Subcutaneous abdominal adipose tissue (tissue), 5 donors: ENCODE measurements around the gene NNAT.
"Not testable (repeated sequence)": the region's sequence is repeated elsewhere in the genome, so short reads cannot be mapped to it uniquely, and the experiment has no call there.

Experiments used
- H3K27ac ChIP-seq: one replicate; pipeline ENCODE4 v1.7.0; 2013; ENCODE audit warnings: low read depth, mild to moderate bottlenecking, inconsistent platforms, low read length, moderate library complexity
- H3K27me3 ChIP-seq, 5 donors: one replicate each; pipeline ENCODE4 v1.7.0; 2013; ENCODE audit warnings: low read length in 5 of 5, inconsistent platforms in 1 of 5; ENCODE audit not compliant: control insufficient read depth in 5 of 5, insufficient read depth in 4 of 5
- H3K36me3 ChIP-seq, 5 donors: one replicate each; pipeline ENCODE4 v1.7.0; 2013; ENCODE audit warnings: low read length in 5 of 5; ENCODE audit not compliant: control insufficient read depth in 5 of 5, insufficient read depth in 5 of 5
- H3K4me1 ChIP-seq, 5 donors: one replicate each; pipeline ENCODE4 v1.7.0; 2013; ENCODE audit warnings: low read length in 5 of 5, mild to moderate bottlenecking in 3 of 5, moderate library complexity in 1 of 5; ENCODE audit not compliant: control insufficient read depth in 5 of 5, insufficient read depth in 5 of 5
- H3K4me3 ChIP-seq, 5 donors: one replicate each; pipeline ENCODE4 v1.7.0; 2013; ENCODE audit warnings: low read length in 5 of 5, low read depth in 1 of 5
- H3K9ac ChIP-seq, 5 donors: one replicate each; pipeline ENCODE4 v1.7.0; 2013; ENCODE audit warnings: low read length in 5 of 5, mild to moderate bottlenecking in 4 of 5, moderate library complexity in 3 of 5
- H3K9me3 ChIP-seq, 5 donors: one replicate each; pipeline ENCODE4 v1.7.0; 2013; ENCODE audit warnings: low read length in 5 of 5; ENCODE audit not compliant: control insufficient read depth in 5 of 5
- donor health status: healthy.
- donor health status: healthy.
- donor health status: healthy.
- donor health status: healthy.
- donor health status: healthy.

NNAT gene

GRCh38 chr20:37539424-37539823, 18.4 kb downstream of the NNAT start:
- Histone ChIP-seq H3K27me3 (no peaks in the 10 kb centered on the region), H3K9me3 (no peaks in the 10 kb centered on the region), H3K27ac (no peak overlapping the region), H3K4me3 (no peak overlapping the region), H3K9ac (no peak overlapping the region), H3K36me3 (no peaks in the 10 kb centered on the region), H3K4me1 (peaks cover 0 to 3% (median 0%) of the 10 kb centered on the region in 5 donors)

GRCh38 chr20:37540001-37540400, 19.0 kb downstream of the NNAT start:
- H3K4me3 ChIP-seq = no peak overlapping the region
- no peaks in the 10 kb centered on the region for H3K4me1 ChIP-seq

GRCh38 chr20:37540838-37541237, 19.8 kb downstream of the NNAT start:
- not testable (repeated sequence) for H3K4me3 ChIP-seq, H3K27me3 ChIP-seq, H3K27ac ChIP-seq, H3K4me1 ChIP-seq, H3K36me3 ChIP-seq, H3K9ac ChIP-seq, H3K9me3 ChIP-seq

More at GRCh38 chr20:37540001-37540400, 19.0 kb downstream of the NNAT start:
- no peaks in the 10 kb centered on the region for H3K9me3 ChIP-seq
- H3K9ac ChIP-seq = no peak overlapping the region
- H3K27ac ChIP-seq = no peak overlapping the region
- H3K27me3 ChIP-seq = peaks cover 0 to 2% (median 0%) of the 10 kb centered on the region in 5 donors
- no peaks in the 10 kb centered on the region for H3K36me3 ChIP-seq

- Histone ChIP-seq H3K27me3 (peaks cover 0 to 2% (median 0%) of the 10 kb centered on the region in 5 donors), H3K36me3 (no peaks in the 10 kb centered on the region), H3K27ac (no peak overlapping the region), H3K9me3 (no peaks in the 10 kb centered on the region), H3K9ac (no peak overlapping the region), H3K4me3 (no peak overlapping the region), H3K4me1 (no peaks in the 10 kb centered on the region)
Measured at GRCh38 chr20:37541326-37541725, 20.3 kb downstream of the NNAT start.

GRCh38 chr20:37542281-37542680, 21.2 kb downstream of the NNAT start:
- Histone ChIP-seq H3K36me3 (no peaks in the 10 kb centered on the region), H3K9ac (no peak overlapping the region), H3K27ac (no peak overlapping the region), H3K4me3 (no peak overlapping the region), H3K27me3 (peaks cover 0 to 2% (median 0%) of the 10 kb centered on the region in 5 donors), H3K9me3 (no peaks in the 10 kb centered on the region), H3K4me1 (no peaks in the 10 kb centered on the region)

- peaks cover 0 to 2% (median 0%) of the 10 kb centered on the region in 5 donors for H3K27me3 ChIP-seq
- no peaks in the 10 kb centered on the region for H3K4me1 ChIP-seq
- no peak overlapping the region for H3K9ac ChIP-seq
- H3K9me3 ChIP-seq = no peaks in the 10 kb centered on the region
- H3K4me3 ChIP-seq = no peak overlapping the region
- no peak overlapping the region for H3K27ac ChIP-seq
- no peaks in the 10 kb centered on the region for H3K36me3 ChIP-seq
Measured at GRCh38 chr20:37543828-37544227, 22.8 kb downstream of the NNAT start.

GRCh38 chr20:37544386-37544785, 23.3 kb downstream of the NNAT start:
- peaks cover 0 to 2% (median 0%) of the 10 kb centered on the region in 5 donors for H3K27me3 ChIP-seq
- no peaks in the 10 kb centered on the region for H3K9me3 ChIP-seq
- no peak overlapping the region for H3K4me3 ChIP-seq
- no peaks in the 10 kb centered on the region for H3K36me3 ChIP-seq
- no peak overlapping the region for H3K9ac ChIP-seq
- H3K4me1 ChIP-seq = no peaks in the 10 kb centered on the region
- no peak overlapping the region for H3K27ac ChIP-seq

GRCh38 chr20:37545516-37545915, 24.5 kb downstream of the NNAT start:
- no peaks in the 10 kb centered on the region for H3K4me1 ChIP-seq
- peaks cover 0 to 2% (median 0%) of the 10 kb centered on the region in 5 donors for H3K27me3 ChIP-seq
- no peaks in the 10 kb centered on the region for H3K36me3 ChIP-seq
- no peak overlapping the region for H3K9ac ChIP-seq
- no peak overlapping the region for H3K4me3 ChIP-seq
- no peak overlapping the region for H3K27ac ChIP-seq
- H3K9me3 ChIP-seq = no peaks in the 10 kb centered on the region

- Histone ChIP-seq H3K9ac (no peak overlapping the region), H3K36me3 (no peaks in the 10 kb centered on the region), H3K27me3 (peaks cover 0 to 2% (median 0%) of the 10 kb centered on the region in 5 donors), H3K9me3 (no peaks in the 10 kb centered on the region), H3K27ac (no peak overlapping the region), H3K4me1 (no peaks in the 10 kb centered on the region), H3K4me3 (no peak overlapping the region)
Measured at GRCh38 chr20:37547912-37548311, 26.9 kb downstream of the NNAT start.

- H3K36me3 ChIP-seq, H3K4me3 ChIP-seq, H3K4me1 ChIP-seq, H3K9ac ChIP-seq, H3K9me3 ChIP-seq, H3K27ac ChIP-seq, H3K27me3 ChIP-seq: not testable (repeated sequence)
Measured at GRCh38 chr20:37550101-37550920, 29.3 kb downstream of the NNAT start.
